Adipocyte (in vitro differentiated cells): Measurements from ENCODE around the gene PITX2.

Experiments used
- DNase-seq: peaks from one replicate; pipeline ENCODE4 v3.0.0-alpha.2; 2015; ENCODE audit warnings: low read depth
- H3K27me3 ChIP-seq: replicated peaks from 2 replicates; pipeline ENCODE4 v1.7.0; 2013; ENCODE audit warnings: mild to moderate bottlenecking, low read length, moderate library complexity; ENCODE audit not compliant: control insufficient read depth, insufficient read depth
- H3K36me3 ChIP-seq: 2 replicates; pipeline ENCODE4 v1.7.0; 2013; ENCODE audit warnings: low read length, mild to moderate bottlenecking, moderate library complexity; ENCODE audit not compliant: control insufficient read depth, insufficient read depth, severe bottlenecking
- H3K4me1 ChIP-seq: 2 replicates; pipeline ENCODE4 v1.7.0; 2013; ENCODE audit warnings: mild to moderate bottlenecking, low read length, moderate library complexity; ENCODE audit not compliant: control insufficient read depth, insufficient read depth
- H3K4me3 ChIP-seq: 2 replicates; pipeline ENCODE4 v1.7.0; 2013; ENCODE audit warnings: mild to moderate bottlenecking, low read length, moderate library complexity
- H3K9ac ChIP-seq: 2 replicates; pipeline ENCODE4 v1.7.0; 2013; ENCODE audit warnings: mild to moderate bottlenecking, low read length, moderate library complexity
- H3K9me3 ChIP-seq: 2 replicates; pipeline ENCODE4 v1.7.0; 2013; ENCODE audit warnings: mild to moderate bottlenecking, low read length, moderate library complexity; ENCODE audit not compliant: control insufficient read depth

Gene PITX2

DNA sequence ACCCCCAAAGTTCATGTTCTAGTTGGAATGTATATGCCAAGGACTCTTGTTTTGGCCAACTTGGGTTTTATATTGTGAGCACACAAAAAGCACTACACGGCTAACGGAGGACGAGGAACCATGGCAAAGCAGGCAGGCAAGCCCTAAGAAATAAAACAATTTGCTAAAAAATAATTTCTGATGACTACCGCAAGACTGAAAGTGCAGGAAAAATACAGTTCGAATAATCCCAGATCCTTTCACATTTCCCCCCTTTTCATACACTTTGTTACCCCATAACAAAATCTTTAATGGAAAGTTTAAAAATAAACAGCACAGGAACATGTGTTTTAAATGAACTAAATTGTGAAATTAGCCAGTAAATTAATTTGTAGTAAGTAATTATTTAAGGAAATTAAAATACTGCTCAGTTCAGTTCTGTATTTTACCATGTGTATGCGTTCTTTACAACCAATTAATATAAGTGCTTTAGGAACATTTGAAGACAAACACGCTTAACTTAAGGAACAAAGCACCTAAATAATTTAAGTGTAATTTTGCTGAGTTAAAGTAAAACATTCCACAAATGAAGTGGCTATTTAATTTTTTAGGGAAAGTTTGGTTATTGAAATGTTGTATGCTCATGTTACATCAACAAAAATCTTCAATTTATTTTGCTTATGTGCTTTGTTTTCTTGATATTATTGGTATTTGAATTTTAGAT, 12.4 kb upstream of the PITX2 start:
- H3K36me3 ChIP-seq: no peaks in the 10 kb centered on the region
- peaks cover 10% of the 10 kb centered on the region for H3K4me1 ChIP-seq
- H3K27me3 ChIP-seq: peaks cover 38% of the 10 kb centered on the region
- no peak overlapping the region for H3K4me3 ChIP-seq
- H3K9ac ChIP-seq: no peak overlapping the region
- peaks cover 2% of the 10 kb centered on the region for H3K9me3 ChIP-seq
- no peak for DNase-seq

DNA sequence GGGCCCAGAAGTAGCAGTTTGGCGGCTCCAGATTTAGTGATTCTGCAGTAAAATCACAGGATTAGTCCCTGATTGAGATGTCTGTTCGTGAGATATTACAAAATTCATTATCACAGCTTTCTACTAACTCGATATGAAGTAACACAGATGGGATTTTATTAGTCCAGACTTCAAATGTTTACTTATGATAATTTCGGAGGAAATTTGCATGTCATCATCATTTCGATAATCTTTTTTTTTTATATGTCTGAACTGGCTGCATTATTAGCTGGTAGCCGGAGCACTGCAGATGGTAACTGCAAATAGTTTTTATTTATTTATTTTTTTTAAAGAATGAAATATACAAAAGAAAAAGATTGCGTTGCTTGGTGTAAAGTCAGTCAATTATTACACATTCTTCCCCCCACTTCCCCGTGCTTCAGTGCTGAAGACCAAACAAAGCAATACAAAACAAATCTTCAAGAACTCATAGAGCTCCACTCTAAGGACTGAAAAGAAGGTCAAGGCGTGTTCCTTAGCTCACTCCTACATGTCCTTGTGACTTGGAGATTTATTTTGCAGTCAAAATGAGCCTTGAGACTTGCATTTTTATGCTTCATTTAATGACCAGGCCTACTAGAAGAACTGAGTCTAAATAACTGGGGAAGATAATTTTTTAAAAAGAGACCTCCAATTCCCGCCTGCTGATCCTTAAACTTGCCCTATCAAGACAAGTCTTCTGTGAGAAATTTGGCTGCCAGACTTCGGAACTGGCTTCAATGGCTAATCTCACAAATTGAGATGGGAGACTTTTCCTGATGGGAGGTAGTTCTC, 11.7 kb upstream of the PITX2 start:
- peaks cover 10% of the 10 kb centered on the region for H3K4me1 ChIP-seq
- H3K4me3 ChIP-seq: no peak overlapping the region
- peaks cover 39% of the 10 kb centered on the region for H3K27me3 ChIP-seq
- DNase-seq: no peak
- H3K36me3 ChIP-seq: no peaks in the 10 kb centered on the region
- no peak overlapping the region for H3K9ac ChIP-seq
- peaks cover 2% of the 10 kb centered on the region for H3K9me3 ChIP-seq

DNA sequence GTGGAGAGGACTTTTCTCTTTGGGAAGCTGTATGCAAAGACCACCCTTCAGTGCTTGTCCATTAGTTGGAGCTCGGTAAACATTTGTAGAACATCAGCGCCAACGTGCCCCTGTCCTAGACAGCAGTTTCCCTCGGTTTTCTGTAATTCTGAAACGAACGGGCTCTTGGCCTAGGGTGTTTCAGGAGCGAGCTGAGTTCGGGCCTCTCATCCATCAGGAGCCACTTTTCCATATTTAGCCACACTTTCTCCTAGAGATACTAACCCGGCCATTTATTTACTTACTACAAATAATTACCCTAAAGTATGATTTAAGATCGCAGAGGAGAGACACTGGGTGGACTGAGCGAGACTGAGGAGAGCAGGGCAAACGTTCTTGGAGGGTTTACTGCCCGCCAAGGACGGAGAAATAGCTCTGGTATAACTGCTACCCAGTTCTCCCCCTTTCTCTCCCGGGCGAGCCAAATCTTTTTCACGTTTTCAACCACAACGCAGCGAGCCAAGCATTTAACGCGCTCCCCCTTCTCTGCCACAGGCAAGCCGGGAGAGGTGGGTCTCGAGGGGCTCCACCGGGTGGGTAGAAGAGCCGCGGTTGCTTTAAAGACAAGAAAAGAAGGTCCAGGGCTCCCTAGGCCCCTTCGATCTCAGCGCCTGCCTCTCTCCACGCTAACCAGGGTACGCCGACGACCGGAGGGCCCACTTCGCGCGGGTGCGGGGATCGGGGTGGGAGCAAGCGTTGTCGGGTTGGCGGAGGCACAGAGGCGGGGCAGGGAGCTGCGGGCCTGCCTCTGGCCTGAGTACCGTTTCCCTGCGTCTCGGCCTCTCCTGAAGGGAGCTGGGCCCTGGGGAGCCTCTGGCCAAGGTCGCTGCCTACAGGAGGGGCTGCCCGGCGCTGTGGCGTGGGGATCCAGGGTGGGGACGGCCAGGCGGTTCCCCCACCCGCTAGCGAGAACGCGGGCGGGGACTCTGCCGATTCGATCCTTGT, 10.8 kb upstream of the PITX2 start:
- DNase-seq: no peak
- peaks cover 2% of the 10 kb centered on the region for H3K9me3 ChIP-seq
- no peaks in the 10 kb centered on the region for H3K36me3 ChIP-seq
- H3K27me3 ChIP-seq: peaks cover 33% of the 10 kb centered on the region
- H3K9ac ChIP-seq: no peak overlapping the region
- H3K4me1 ChIP-seq: peaks cover 10% of the 10 kb centered on the region
- no peak overlapping the region for H3K4me3 ChIP-seq

DNA sequence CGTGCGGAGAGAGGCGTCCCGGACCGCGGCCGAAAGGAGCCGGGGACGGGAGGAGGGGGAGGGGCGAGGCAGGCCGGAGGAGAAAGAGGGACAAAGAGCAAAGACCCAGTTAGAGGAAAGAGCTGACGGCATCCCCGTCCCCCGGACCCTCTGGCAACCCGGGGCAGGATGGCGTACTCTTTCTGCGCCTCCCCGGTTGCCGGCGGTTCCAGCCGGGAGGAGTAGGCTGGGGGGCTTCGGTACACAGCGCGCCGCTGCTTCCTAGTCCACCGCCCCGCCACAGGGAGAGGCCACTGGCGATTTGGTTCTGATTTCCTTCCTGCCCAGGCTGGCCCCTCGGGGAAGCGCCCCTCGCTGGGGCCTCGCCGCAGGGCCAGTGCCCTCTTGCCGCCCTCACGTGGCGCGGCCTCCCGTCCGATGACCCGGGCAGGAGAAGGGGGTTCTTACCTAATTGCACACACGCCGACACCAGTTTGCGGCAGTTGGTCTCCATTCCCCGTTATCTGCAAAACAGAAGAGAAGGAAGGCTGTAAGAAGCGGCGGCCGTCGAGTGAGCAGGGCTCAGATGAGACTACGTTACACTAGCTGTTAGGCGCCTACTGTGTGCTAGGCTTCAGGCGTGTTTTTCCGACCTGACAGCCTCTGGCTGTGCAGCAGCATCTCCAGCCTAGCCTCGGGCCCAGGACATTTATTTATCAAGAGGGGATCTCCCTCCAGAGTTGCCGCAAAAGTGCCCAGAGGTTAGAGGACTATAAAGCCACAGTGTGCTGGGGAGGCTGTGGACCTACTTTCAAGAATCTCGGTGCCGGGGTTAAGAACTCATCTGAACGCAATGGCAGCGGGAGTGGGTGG, 9.9 kb upstream of the PITX2 start:
- H3K4me3 ChIP-seq: peak overlapping the region; percentile 81
- no peaks in the 10 kb centered on the region for H3K36me3 ChIP-seq
- no peaks in the 10 kb centered on the region for H3K9me3 ChIP-seq
- peaks cover 32% of the 10 kb centered on the region for H3K27me3 ChIP-seq
- H3K9ac ChIP-seq: no peak overlapping the region
- H3K4me1 ChIP-seq: peaks cover 10% of the 10 kb centered on the region
- no peak for DNase-seq

DNA sequence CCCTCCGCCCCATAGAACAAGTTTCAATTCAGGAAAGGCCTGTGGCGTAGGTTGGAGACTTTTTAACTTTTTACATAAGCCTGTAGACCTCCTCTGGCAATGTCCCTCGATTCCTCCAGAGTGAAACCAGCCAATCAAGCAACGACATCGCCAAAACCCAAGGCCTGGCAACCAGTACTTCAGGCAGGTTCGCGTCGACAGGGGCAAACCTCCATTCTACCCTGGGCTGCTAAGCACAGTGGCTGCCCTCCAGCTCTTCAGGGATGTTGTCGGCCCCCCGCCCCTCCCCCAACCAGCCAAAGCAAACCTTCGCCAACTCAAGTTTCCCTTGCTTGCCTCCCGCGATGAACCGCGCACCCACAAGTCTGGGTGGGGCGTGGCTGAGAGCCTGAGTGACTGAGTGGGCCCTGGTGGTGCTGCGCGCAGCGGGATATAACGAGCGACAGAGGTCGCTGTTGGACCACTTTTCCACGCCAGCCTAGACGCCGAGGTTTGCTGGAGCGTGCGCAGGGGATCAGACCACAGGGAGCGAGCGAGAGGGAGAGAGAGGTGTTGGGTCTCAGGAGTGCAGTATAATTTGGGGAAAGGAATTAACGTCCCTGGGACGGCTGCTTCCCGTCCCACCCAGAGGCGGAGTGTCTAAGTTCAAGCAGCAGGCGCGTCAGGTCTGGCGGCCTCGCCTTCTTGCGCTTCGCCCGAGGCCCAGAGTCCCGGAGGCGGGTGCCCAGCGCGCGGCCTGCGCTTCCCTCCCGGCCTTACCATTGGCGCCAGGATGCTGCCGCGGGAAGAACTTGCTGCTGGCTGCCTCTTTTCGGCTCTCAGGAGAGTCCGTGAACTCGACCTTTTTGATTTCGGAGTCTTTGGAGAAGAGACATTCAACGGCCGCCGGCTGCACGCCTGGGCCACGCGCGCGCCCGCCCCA, 9.0 kb upstream of the PITX2 start:
- DNase-seq: peak; percentile 94
- H3K27me3 ChIP-seq: peaks cover 27% of the 10 kb centered on the region
- peaks cover 6% of the 10 kb centered on the region for H3K4me1 ChIP-seq
- H3K9me3 ChIP-seq: no peaks in the 10 kb centered on the region
- peak overlapping the region; percentile 70 for H3K9ac ChIP-seq
- peak overlapping the region; percentile 81 for H3K4me3 ChIP-seq
- no peaks in the 10 kb centered on the region for H3K36me3 ChIP-seq

DNA sequence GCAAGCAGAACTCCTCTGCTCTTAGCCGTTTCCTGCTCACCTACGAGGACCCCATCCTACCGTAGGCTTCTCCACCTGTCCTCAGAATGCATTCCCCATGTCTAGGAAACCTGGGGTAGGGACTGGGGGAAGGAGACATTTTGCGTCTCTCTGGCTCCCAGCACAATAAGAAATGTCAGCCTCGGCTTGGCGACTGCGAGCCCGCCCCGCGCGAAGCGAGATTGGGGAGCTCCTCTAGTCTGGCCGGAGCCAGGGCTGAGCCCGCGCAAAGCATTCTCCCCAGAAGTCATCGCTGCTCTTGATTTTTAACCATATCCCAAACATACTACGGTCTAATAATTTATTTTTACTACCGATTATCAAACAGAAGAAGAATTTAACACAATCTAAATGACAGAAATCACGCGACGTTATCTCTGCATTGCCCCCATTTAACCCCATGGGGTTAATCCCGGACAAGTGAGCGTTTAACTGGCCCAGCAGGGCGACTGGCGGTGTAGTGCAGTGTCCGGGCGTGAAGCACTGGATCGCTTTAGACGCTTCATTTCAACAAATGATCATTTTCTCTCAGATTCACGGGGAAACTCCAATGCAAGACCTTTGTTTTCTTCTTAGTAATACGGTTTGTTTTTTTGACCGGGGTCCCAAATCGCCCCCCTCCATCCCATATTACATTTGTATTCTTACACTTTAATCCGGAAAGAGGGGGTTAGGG, 8.0 kb upstream of the PITX2 start:
- Histone ChIP-seq H3K9me3 (no peaks in the 10 kb centered on the region), H3K27me3 (peaks cover 32% of the 10 kb centered on the region), H3K9ac (no peak overlapping the region), H3K36me3 (no peaks in the 10 kb centered on the region), H3K4me3 (no peak overlapping the region), H3K4me1 (no peaks in the 10 kb centered on the region)
- DNase-seq: no peak

DNA sequence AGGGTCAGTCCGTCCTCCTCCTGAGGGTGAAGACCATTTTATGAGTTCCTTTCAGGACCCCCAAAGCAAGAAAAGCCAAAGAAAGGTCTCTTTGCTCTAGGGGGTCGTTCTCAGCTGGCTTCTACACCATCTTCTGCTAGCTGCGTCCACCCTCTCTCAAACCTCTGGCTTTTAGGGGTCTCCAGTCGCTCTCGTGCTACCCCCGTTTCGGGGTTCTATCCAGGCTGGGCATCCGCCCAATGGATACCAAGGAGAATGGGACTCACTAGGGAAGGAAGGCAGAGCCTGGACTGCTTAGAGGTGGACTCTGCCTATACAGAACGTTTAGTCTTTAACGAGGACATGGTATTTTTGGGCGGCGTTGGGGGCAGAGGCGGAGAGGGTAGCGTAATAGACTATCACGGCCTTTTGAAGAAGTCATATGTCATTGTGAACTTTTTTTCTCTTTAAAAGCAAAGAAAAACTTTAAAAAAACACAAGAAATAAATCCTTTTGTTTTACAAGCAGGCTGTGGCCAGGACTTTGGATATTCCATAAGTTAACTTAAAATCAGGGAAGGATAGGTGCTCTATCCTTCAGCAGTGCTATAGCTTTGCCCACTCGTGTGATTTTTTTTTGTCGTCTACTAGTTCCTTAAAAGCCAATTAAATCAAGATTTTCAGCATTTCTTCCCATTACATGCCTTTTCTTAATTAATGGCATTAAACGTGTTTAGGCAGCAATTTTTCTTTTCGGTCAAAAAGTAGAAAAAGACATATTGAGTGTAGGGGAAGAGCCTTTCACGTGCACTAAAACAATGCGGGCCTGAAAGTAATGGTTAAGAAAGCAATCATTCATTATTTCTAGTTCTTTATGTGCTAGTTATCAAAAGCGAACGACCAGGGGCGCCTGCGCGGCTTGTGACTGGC, 7.2 kb upstream of the PITX2 start:
- peaks cover 35% of the 10 kb centered on the region for H3K27me3 ChIP-seq
- H3K4me3 ChIP-seq: no peak overlapping the region

DNA sequence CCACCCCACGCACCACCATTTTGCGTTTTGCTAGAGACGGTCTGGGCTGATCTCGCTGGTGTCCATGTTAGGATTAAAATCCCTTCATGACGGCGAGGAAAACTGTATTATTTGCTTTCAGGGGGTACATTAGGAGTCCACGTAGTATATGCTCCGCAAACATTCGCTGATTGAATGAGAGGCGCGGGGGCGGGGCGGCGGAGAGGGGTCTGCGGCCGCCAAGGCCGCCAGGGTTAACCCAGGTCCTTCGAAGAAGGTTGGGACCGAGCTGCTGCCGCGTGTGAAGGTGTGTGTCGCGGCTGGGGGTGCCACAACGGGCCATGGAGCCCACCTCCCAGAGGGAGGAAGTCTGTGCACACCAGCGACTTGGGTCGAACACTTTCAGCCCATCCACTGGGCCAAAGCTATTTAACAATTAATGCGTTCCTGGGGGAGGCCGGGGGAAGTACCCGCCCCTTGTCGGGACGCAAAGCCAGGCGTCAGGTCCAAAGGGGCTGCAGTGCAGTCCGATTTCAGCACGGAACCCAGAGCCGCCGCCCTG, 6.4 kb upstream of the PITX2 start:
- Histone ChIP-seq H3K27me3 (peaks cover 35% of the 10 kb centered on the region), H3K36me3 (no peaks in the 10 kb centered on the region), H3K4me3 (no peak overlapping the region), H3K4me1 (no peaks in the 10 kb centered on the region), H3K9ac (no peak overlapping the region), H3K9me3 (no peaks in the 10 kb centered on the region)
- DNase-seq: no peak

More for the DNA sequence above, 7.2 kb upstream of the PITX2 start:
- H3K9me3 ChIP-seq: no peaks in the 10 kb centered on the region
- H3K4me1 ChIP-seq: no peaks in the 10 kb centered on the region
- DNase-seq: no peak
- H3K36me3 ChIP-seq: no peaks in the 10 kb centered on the region
- H3K9ac ChIP-seq: no peak overlapping the region
